Stimulated activated CD4-positive, alpha-beta T cell treated with anti-CD3 and anti-CD28 coated beads, Interleukin-4, amount 100 ng/mL, for 4 hours (primary cell): ENCODE measurements around the gene TPGS1.

Experiments
- DNase-seq, 2 experiments: peaks; one replicate each; pipeline ENCODE4 v3.0.0-alpha.2; 2020

TPGS1 gene

GRCh38 chr19:496112-496665 is 11.1 kb upstream of the TPGS1 start, which contains the start of gene MADCAM1:
Gene MADCAM1, plus strand, starts transcription at chr19:496486. Its CDS starts 14 bp downstream, at chr19:496500.
- DNase-seq: no peak

DNA sequence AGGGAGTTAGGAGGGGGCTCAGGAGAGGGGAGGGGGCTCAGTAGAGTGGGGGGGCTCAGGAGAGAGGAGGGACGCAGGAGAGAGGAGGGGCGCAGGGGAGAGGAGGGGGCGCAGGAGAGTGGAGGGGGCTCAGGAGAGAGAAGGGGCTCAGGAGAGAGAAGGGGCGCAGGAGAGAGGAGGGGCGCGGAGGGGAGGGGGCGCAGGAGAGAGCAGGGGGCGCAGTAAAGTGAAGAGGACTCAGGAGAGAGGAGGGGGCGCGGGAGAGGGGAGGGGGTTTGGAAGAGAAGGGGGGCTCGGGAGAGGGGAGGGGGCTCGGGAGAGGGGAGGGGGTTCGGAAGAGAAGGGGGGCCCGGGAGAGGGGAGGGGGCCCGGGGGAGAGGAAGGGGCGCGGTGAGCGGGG is 10.3 kb upstream of the TPGS1 start:
- DNase-seq: no peak

- DNase-seq: no peak
Measured at GRCh38 chr19:497491-497868, 9.8 kb upstream of the TPGS1 start.

DNA sequence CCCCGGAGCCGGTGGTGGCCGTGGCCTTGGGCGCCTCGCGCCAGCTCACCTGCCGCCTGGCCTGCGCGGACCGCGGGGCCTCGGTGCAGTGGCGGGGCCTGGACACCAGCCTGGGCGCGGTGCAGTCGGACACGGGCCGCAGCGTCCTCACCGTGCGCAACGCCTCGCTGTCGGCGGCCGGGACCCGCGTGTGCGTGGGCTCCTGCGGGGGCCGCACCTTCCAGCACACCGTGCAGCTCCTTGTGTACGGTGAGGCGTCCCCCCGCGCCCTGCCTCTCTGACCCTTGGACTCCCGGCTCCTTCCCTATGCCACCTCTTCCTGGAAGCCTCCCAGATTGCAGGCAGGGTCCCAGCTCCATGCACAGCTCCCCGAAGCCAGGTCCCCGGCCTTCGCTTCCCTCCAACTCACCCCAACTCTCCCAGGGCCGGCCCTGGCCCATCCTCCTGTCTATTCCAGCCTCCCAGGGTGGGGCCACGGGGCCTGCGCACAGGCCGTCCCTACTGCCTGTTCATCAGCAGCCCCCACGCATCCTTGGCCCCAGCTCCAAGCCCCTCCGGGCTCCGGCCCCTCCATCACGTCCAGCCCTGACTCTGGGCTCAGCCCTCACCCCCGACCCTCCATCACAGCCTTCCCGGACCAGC is 9.3 kb upstream of the TPGS1 start:
- no peak for DNase-seq

DNA sequence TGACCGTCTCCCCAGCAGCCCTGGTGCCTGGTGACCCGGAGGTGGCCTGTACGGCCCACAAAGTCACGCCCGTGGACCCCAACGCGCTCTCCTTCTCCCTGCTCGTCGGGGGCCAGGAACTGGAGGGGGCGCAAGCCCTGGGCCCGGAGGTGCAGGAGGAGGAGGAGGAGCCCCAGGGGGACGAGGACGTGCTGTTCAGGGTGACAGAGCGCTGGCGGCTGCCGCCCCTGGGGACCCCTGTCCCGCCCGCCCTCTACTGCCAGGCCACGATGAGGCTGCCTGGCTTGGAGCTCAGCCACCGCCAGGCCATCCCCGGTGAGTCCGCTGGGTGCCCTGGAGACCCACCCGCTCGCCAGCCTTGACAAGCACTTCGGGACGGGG is 8.8 kb upstream of the TPGS1 start:
- DNase-seq: no peak

DNA sequence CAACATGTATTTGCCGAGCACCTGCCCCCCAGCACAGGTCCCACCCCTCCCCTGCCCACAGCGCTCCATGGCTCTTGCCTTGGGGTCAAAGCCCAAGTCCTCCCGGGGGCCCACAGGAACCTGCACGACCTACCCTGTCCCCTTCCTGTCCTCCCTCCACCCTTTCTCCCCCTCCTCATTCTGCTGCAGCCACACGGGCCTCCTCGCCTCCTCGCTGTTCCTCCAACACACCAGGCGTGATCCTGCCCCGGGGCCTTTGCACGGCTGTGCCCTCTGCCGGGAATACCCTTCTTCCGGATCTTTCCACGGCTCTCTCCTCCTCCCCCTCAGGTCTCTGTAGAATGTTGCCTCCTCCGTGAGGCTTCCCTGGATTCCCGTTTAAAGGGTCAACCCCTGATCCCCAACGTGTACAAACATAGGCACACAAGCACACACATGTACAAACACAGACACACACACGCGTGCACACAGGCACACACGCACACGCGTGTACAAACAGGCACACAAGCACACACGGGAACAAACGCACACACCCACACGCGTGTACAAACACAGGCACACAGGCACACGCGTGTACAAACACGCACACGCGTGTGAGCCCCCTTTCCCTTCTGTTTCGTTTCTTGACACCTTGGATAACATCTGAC is 8.2 kb upstream of the TPGS1 start:
- no peak for DNase-seq

DNA sequence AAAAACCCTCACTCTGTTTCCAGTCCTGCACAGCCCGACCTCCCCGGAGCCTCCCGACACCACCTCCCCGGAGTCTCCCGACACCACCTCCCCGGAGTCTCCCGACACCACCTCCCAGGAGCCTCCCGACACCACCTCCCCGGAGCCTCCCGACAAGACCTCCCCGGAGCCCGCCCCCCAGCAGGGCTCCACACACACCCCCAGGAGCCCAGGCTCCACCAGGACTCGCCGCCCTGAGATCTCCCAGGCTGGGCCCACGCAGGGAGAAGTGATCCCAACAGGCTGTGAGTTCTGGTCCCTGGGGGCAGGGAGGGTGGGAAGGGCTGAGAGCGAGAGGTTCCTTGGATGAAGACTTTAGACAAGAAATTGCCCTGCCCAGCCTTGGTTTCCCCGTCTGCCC is 5.7 kb upstream of the TPGS1 start:
- DNase-seq: no peak

GRCh38 chr19:504616-505015 is 2.7 kb upstream of the TPGS1 start:
- no peak for DNase-seq

GRCh38 chr19:506404-507285 is 652 bp upstream of the TPGS1 start:
- DNase-seq: peak; percentile 88 to 92

DNA sequence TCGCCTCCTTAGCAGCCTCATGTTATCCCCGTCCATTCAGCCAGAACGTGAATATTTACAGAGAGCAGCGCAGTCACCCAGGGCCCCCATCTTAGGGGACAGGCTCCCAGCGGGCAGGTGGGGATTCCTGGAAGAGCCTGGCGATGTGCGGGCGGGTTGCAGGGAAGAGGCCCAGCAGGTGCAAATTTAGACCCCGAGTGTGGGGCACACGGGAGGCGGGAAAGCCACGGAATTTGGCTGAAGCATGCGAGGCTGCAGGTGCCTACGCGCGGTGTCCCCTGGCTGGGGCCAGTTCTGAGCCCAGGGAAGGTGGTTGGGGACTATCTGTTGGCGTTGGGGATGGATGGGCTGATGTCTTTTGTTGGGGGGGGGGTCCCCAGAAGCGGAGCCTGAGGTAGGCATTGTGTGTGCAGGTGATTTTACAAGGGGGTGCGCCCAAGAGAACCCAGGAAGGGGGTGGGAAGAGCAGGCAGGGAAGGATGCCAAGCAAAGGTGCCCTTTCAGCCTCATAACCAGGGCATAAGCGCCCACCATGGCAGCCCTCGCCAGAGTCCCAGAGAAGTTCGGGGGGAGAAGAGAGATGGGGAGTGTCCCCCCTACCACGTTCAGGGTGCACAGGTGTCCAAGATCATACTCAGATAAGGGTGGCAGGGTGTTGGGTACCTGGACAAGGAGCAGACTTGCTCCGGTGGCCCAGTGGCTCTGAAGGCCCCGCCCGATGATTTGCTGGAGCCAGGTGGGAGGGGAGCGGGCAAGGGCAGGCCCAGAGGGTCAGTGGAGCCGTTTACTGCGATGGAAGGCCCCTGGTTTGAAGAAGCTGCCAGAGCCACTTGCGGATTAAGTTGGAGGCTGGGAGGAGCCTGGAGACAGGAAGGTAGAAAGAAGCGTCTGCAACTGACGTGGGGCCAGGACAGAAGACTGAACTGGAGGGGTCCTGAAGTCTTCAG is 1.2 kb downstream of the TPGS1 start:
- no peak for DNase-seq

DNA sequence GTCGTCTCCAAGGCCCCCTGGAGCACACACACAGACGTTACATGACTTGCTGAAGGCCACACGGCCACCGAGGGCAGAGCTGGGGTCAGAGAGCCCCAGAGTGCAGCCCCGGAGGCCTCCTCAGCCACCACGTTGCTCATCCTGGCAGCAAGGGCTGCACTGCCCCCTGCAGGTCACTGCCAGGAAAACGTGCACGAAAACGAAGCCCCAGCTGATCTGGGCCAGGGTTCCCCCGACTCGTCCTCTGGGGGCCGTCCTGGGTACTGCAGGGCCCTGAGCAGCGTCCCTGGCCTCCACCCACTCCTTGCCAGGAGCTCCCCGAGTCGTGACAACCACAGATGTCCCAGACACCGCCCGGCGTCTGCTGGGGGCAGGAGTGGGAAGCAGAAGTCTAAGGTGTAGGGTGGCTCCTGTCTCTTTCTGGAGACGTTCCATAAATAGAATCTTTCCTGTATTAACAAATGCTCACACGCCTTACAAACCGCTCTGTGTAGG is 3.4 kb downstream of the TPGS1 start:
- DNase-seq: peak; percentile 89

GRCh38 chr19:511101-511851 is 4.0 kb downstream of the TPGS1 start:
- DNase-seq: peak; percentile 61 to 87

- no peak for DNase-seq
Measured at GRCh38 chr19:512547-513365, 5.5 kb downstream of the TPGS1 start.

GRCh38 chr19:513368-514165 is 6.3 kb downstream of the TPGS1 start:
- no peak for DNase-seq

DNA sequence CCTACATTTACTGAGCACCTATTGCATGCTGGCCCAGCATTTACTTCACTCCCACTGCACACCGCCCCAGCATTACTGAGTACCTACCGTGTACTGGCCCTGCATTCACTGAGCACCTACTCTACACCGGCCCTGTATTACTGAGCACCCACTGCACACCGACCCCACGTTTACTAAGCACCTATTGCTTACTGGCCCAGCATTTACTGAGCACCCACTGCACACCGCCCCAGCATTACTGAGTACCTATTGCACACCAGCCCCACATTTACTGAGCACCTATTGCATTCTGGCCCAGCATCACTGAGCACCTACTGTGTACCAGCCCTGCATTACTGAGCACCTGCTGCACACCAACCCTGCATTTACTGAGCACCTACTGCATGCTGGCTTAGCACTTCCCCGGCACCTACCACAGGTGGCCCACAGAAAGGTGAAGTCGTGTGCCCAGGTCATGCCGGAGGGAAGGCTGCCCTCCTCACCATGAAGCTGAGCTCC is 6.9 kb downstream of the TPGS1 start:
- no peak for DNase-seq

DNA sequence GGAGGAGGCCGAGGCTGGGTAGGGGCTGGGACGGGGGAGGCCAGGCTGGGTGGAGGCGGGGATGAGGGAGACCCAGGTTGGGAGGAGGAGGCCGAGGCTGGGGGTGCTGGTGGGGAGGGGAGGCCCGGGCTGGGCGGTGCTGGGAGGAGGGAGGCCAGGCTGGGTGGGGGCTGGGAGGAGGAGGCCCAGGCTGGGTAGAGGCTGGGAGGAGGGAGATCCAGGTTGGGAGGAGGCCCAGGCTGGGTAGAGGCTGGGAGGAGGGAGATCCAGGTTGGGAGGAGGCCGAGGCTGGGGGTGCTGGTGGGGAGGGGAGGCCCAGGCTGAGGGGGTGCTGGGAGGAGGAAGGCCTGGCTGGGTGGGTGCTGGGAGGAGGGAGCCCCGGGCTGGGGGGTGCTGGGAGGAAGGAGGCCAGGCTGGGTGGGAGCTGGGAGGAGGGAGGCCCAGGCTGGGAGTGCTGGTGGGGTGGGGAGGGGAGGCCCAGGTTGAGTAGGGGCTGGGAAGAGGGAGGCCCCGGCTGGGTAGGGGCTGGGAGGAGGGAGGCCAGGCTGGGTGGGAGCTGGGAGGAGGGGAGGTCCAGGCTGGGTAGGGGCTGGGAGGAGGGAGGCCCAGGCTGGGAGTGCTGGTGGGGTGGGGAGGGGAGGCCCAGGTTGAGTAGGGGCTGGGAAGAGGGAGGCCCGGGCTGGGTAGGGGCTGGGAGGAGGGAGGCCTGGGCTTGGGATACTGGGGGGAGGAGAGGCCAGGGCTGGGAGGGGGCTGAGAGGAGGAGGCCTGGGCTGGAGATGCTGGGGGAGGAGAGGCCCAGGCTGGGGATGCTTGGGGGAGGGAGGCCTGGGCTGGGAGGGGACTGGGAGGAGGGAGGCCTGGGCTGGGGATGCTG is 10.7 kb downstream of the TPGS1 start:
- DNase-seq: no peak

DNA sequence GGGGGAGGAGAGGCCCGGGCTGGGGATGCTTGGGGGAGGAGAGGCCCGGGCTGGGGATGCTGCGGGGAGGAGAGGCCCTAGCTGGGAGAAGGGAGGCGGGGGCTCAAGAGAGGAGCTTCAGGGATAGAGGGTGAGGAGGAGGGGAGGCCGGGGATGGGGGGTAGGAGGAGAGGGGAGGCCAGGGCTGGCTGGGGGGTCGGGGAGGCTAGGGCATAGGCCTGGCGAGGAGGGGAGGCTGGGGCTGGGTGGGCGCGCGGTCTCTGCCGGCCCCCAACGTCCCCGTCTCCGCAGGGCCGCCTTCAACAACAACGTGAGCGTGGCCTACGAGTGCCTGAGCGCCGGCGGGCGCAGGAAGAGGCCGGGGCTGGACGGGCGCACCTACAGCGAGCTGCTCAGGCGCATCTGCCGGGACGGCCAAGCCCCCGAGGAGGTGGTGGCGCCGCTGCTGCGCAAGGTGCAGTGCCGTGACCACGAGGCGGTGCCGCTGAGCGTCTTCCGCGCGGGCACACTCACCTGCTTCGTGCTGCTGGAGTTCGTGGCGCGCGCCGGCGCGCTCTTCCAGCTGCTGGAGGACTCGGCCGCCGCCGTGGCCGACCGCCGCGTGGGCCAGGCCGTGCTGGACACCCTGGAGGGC is 11.4 kb downstream of the TPGS1 start:
- DNase-seq: peak; percentile 54 to 59

GRCh38 chr19:519449-519865 is 12.2 kb downstream of the TPGS1 start:
- no peak for DNase-seq
